Measurements from ENCODE around the gene RBMS3.

DNA sequence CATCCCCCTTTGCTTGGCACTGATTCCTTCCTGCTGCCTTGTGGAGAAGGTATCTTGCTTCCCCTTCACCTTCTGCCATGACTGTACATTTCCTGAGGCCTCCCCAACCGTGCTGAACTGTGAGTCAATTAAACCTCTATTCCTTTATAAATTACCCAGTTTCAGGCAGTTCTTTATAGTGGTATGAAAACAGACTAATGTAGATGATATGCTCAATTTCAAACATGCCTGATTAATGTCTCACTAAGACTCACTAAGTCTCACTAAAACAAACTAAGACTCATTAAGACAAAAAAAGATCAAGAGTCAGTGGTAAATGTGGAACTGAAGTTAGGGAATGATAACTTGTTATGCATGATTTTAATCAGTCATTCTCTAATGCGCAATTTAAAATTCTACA, 606.6 kb downstream of the RBMS3 start:
- TF ChIP-seq, protein P1, sequence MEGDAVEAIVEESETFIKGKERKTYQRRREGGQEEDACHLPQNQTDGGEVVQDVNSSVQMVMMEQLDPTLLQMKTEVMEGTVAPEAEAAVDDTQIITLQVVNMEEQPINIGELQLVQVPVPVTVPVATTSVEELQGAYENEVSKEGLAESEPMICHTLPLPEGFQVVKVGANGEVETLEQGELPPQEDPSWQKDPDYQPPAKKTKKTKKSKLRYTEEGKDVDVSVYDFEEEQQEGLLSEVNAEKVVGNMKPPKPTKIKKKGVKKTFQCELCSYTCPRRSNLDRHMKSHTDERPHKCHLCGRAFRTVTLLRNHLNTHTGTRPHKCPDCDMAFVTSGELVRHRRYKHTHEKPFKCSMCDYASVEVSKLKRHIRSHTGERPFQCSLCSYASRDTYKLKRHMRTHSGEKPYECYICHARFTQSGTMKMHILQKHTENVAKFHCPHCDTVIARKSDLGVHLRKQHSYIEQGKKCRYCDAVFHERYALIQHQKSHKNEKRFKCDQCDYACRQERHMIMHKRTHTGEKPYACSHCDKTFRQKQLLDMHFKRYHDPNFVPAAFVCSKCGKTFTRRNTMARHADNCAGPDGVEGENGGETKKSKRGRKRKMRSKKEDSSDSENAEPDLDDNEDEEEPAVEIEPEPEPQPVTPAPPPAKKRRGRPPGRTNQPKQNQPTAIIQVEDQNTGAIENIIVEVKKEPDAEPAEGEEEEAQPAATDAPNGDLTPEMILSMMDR (IDR thresholded peaks at IDR 0.05), result no peak
- TF ChIP-seq POLR2A (IDR thresholded peaks at IDR 0.05), result no peak
